OCI-LY7 (cell line): ENCODE data around the gene NFE2L3. TPM values are rescaled to one million over a fixed set of nuclear protein-coding genes. Genes with fewer than 3 reads are reported as not detected.

Source experiments
- BruUV-seq: library from RNA; stranded (reverse); fragments of 400-500 nt; replicated peaks from 2 replicates; lab custom pipeline; 2021; lab: Mats Ljungman, UMichigan
- CTCF ChIA-PET: fragments of 300-600 bp; sonication (Branson Sonifier 250); formaldehyde crosslinking; loops from one replicate; lab custom pipeline; 2022; ENCODE audit warnings: antibody characterized with exemption; ENCODE audit not compliant: unreplicated experiment; lab: Charles Lee
- POLR2A ChIA-PET: fragments of 300-600 bp; sonication (Branson Sonifier 250); formaldehyde crosslinking; loops from one replicate; lab custom pipeline; 2022; ENCODE audit warnings: antibody characterized with exemption; lab: Charles Lee
- DNase-seq: peaks from one replicate; pipeline ENCODE4 v3.0.0-alpha.2; 2015; ENCODE audit warnings: low spot score
- H2AFZ ChIP-seq: fragments of 200-600 bp; sonication (generic), shearing (Covaris generic); 2 replicates; pipeline ENCODE4 v1.6.1; 2014; ENCODE audit warnings: mild to moderate bottlenecking, antibody characterized with exemption, low read length, moderate library complexity
- H3K27ac ChIP-seq: fragments of 200-600 bp; sonication (generic); 2 replicates; pipeline ENCODE4 v1.5.1; 2014; ENCODE audit warnings: mixed run types, low read depth, mild to moderate bottlenecking, moderate library complexity, low read length, inconsistent platforms; ENCODE audit not compliant: poor library complexity, severe bottlenecking
- H3K36me3 ChIP-seq: fragments of 200-600 bp; sonication (generic); 2 replicates; pipeline ENCODE4 v1.6.1; 2014; ENCODE audit warnings: mild to moderate bottlenecking, antibody characterized with exemption, low read length, moderate library complexity, mixed read lengths; ENCODE audit not compliant: insufficient read depth
- H3K4me1 ChIP-seq: fragments of 200-600 bp; sonication (generic); 2 replicates; pipeline ENCODE4 v1.5.1; 2014; ENCODE audit warnings: mild to moderate bottlenecking, low read length; ENCODE audit not compliant: insufficient read depth, poor library complexity, severe bottlenecking
- H3K4me2 ChIP-seq: fragments of 200-600 bp; sonication (generic); 2 replicates; pipeline ENCODE4 v1.6.1; 2014; ENCODE audit warnings: mild to moderate bottlenecking, low read length
- H3K4me3 ChIP-seq: fragments of 200-600 bp; sonication (generic); 2 replicates; pipeline ENCODE4 v1.5.1; 2014; ENCODE audit warnings: mild to moderate bottlenecking, low read depth, low read length; ENCODE audit not compliant: poor library complexity, severe bottlenecking
- H3K79me2 ChIP-seq: fragments of 200-600 bp; sonication (generic); 2 replicates; pipeline ENCODE4 v1.6.1; 2016; ENCODE audit warnings: low read depth, mild to moderate bottlenecking, low read length, moderate library complexity, mixed read lengths; ENCODE audit not compliant: insufficient read depth
- H3K9me2 ChIP-seq: fragments of 200-600 bp; sonication (generic); 2 replicates; pipeline ENCODE4 v1.6.1; 2016; ENCODE audit warnings: mild to moderate bottlenecking, low read length, mixed read lengths; ENCODE audit not compliant: insufficient read depth
- H3K9me3 ChIP-seq: fragments of 200-600 bp; sonication (generic); 2 replicates; pipeline ENCODE4 v1.6.1; 2014; ENCODE audit warnings: mild to moderate bottlenecking, mixed run types, low read length, mixed read lengths
- H4K20me1 ChIP-seq: fragments of 200-600 bp; sonication (generic); 2 replicates; pipeline ENCODE4 v1.6.1; 2014; ENCODE audit warnings: mild to moderate bottlenecking, antibody characterized with exemption, low read length, moderate library complexity, mixed read lengths; ENCODE audit not compliant: insufficient read depth
- EZH2phosphoT487 ChIP-seq: fragments of 200-600 bp; sonication (generic); IDR thresholded peaks from 2 replicates; pipeline ENCODE4 v1.6.1; 2018; ENCODE audit warnings: low read depth, borderline replicate concordance, mild to moderate bottlenecking, mixed run types, antibody characterized with exemption, low read length, moderate library complexity, mixed read lengths
- intact Hi-C: fragments of 100-400 bp; cut with micrococcal nuclease; formaldehyde crosslinking; loops from one replicate; pipeline ENCODE4 v1.10.0; 2022; ENCODE audit not compliant: unreplicated experiment
- total RNA-seq, 2 experiments: library from RNA; depleted of rRNA in 1 of 2; stranded (reverse); fragments of >200 nt in 1 of 2; shearing (Covaris generic) in 1 of 2; gene quantifications; 2 replicates each; pipeline ENCODE4 v1.2.3, GENCODE V29; 2014 to 2022
- TF ChIP-seq, protein P1 (sequence below): fragments of 200-600 bp; sonication (generic); conservative IDR thresholded peaks from 2 replicates; pipeline ENCODE4 v1.5.1; 2014; ENCODE audit warnings: mild to moderate bottlenecking, antibody characterized with exemption, low read length, moderate library complexity, mixed read lengths

Gene NFE2L3
- total RNA-seq, 2 experiments from 2014 or later: 10.7 to 12.3 TPM

DNA sequence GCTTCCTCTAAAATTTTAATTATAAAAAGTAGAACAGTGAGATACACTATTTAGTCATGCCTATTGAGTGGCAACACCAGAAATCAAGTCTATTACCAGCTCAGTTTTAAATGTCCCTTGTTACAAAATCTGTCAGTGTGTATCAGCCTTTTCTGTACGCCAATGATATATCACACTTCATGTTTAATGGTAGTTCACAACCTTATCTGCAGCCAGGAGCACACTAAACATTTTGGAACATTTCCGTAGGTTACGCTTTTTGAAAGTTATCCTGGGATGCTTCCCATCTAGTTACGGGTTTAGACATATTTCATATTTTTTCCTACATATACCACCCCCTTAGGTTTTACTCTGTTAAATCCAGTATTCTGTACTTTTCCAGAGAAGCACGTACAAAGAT is 43.2 kb downstream of the NFE2L3 start:
- Histone ChIP-seq H3K9me3 (no peaks in the 10 kb centered on the region), H3K4me1 (peaks cover 54% of the 10 kb centered on the region), H4K20me1 (peaks cover 87% of the 10 kb centered on the region), H3K36me3 (peaks cover 100% of the 10 kb centered on the region), H3K27ac (no peak overlapping the region), H3K9me2 (no peaks in the 10 kb centered on the region), H3K4me2 (peak overlapping the region; percentile 93), H3K79me2 (peaks cover 99% of the 10 kb centered on the region), H2AFZ (no peak overlapping the region), H3K4me3 (peak overlapping the region; percentile 10)
- TF ChIP-seq, protein P1, sequence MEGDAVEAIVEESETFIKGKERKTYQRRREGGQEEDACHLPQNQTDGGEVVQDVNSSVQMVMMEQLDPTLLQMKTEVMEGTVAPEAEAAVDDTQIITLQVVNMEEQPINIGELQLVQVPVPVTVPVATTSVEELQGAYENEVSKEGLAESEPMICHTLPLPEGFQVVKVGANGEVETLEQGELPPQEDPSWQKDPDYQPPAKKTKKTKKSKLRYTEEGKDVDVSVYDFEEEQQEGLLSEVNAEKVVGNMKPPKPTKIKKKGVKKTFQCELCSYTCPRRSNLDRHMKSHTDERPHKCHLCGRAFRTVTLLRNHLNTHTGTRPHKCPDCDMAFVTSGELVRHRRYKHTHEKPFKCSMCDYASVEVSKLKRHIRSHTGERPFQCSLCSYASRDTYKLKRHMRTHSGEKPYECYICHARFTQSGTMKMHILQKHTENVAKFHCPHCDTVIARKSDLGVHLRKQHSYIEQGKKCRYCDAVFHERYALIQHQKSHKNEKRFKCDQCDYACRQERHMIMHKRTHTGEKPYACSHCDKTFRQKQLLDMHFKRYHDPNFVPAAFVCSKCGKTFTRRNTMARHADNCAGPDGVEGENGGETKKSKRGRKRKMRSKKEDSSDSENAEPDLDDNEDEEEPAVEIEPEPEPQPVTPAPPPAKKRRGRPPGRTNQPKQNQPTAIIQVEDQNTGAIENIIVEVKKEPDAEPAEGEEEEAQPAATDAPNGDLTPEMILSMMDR: no peak
- no peak for TF ChIP-seq EZH2phosphoT487
- BruUV-seq: no TSS peak
- ChIA-PET POLR2A (interaction anchor here (0.6 to 1.0 kb wide), 3 partner anchors 17 to 85 kb away, joined by 4 to 6 read pairs (median 4); partner anchors contain the start of gene NFE2L3), CTCF (no interaction called here)
- intact Hi-C loops: no loop called here
- DNase-seq: no peak

DNA sequence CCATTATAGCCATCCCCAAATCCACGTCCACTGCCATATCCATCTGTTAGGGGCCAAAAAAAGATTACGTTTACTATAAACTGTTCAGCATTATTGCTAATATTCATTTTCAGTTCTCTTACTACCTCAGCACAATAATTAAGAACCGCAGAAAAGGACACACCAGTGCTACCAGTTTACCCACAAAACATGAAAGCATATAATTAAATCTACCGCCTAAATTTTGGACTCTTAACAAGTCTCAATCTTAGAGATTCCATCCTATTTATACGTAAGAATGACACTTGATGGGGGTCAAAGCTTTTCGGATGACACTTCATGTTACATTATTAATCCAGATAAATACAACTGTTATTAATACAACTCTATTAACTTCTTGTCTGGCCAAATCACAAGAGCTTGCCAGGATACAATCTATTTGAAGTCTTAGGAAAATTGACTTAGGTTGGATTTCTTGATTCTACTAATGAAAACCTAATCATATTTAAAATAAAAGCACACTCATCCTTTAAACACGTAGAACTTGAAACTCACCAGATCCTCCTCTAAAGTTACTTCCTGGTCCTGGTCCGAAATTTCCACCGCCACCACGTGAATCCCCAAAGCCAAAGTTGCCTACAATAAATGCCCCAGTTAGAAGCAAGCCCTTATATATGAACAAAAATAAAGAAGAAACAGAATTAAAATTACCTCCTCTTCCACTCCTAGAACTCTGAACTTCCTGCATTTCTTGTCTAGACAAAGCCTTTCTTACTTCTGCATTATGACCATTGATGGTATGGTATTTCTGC is 44.1 kb downstream of the NFE2L3 start:
- no peak for DNase-seq
- no peak overlapping the region for H3K27ac ChIP-seq
- peaks cover 79% of the 10 kb centered on the region for H4K20me1 ChIP-seq
- H3K9me3 ChIP-seq: no peaks in the 10 kb centered on the region
- no peaks in the 10 kb centered on the region for H3K9me2 ChIP-seq
- CTCF ChIA-PET: no interaction called here
- H2AFZ ChIP-seq: no peak overlapping the region
- intact Hi-C loops: no loop called here
- peak overlapping the region; percentile 99 for H3K4me3 ChIP-seq
- H3K79me2 ChIP-seq: peaks cover 95% of the 10 kb centered on the region
- peaks cover 95% of the 10 kb centered on the region for H3K36me3 ChIP-seq
- peaks cover 54% of the 10 kb centered on the region for H3K4me1 ChIP-seq
- TF ChIP-seq, protein P1: no peak
- BruUV-seq: no TSS peak
- POLR2A ChIA-PET: interaction anchor here (0.8 to 4.4 kb wide), 4 partner anchors 7 to 105 kb away, joined by 3 to 26 read pairs (median 4); no protein-coding TSS in a partner anchor
- peak overlapping the region; percentile 93 for H3K4me2 ChIP-seq
